ENCODE results near the gene GLG1. TPM values are rescaled to one million over a fixed set of nuclear protein-coding genes. Genes with fewer than 3 reads are reported as not detected.

The GLG1 gene
- total and polyA plus RNA-seq, 2 donors (not counting 3 experiments of a cell fraction or from before 2014, with no cell fraction given), result 86.3 to 165 TPM

- FAIRE-seq, result no peak
- ChIA-PET POLR2A (no interaction called here), CTCF (interaction anchor here (2.1 kb wide), 1 partner anchor 14 kb away, joined by 5 read pairs; no protein-coding TSS in a partner anchor)
- Histone ChIP-seq H3K9me1 (replicated peaks; ENCODE audit: control insufficient read depth, extremely low read depth, insufficient read depth, low read length) (no peaks in the 10 kb centered on the region), H3K36me3 (ENCODE audit: control insufficient read depth in 2 of 2, extremely low read depth in 1 of 2, insufficient read depth in 2 of 2, low read length in 2 of 2) (no peaks in the 10 kb centered on the region), H3K4me1 (ENCODE audit: control insufficient read depth, extremely low read depth, insufficient read depth, low read length) (peaks cover 26% of the 10 kb centered on the region), H3K79me2 (ENCODE audit: control insufficient read depth, insufficient read depth, low read length) (peaks cover 37% of the 10 kb centered on the region), H3K27me3 (ENCODE audit: control insufficient read depth in 2 of 2, insufficient read depth in 2 of 2, low read length in 2 of 2) (no peaks in the 10 kb centered on the region), H3K9me3 (replicated peaks; ENCODE audit: control insufficient read depth, insufficient read depth, low read length) (no peaks in the 10 kb centered on the region), H3K27ac (ENCODE audit: insufficient read depth, low read depth, low read length) (no peak overlapping the region), H4K20me1 (replicated peaks; ENCODE audit: control insufficient read depth, extremely low read depth, insufficient read depth, low read length) (no peaks in the 10 kb centered on the region), H3K4me3 (replicated peaks in 1 of 3; ENCODE audit: insufficient read depth in 1 of 3, low read depth in 1 of 3, low read length in 3 of 3) (no peak overlapping the region), H2AFZ (ENCODE audit: low read depth, low read length) (peak overlapping the region; percentile 100), H3K4me2 (ENCODE audit: insufficient read depth, low read length) (no peak overlapping the region), H3K9ac (replicated peaks; ENCODE audit: extremely low read depth, insufficient read depth, low read length) (no peak overlapping the region)
- BruUV-seq (replicated peaks), result no TSS peak
- intact Hi-C loops (cut with micrococcal nuclease), result loop anchor here (2.0 to 5.0 kb wide), 3 partner anchors 106 to 311 kb away; partner anchors contain the start of gene PSMD7
- TF ChIP-seq POLR2A (IDR thresholded peaks at IDR 0.05; ENCODE audit: low read depth, low read length), result no peak
- no peak for TF ChIP-seq GATA2 (IDR thresholded peaks at IDR 0.05; ENCODE audit: insufficient read depth, insufficient read length, low read depth, low read length)
- TF ChIP-seq JUN (IDR thresholded peaks at IDR 0.05; ENCODE audit: borderline replicate concordance, insufficient read depth, insufficient read length, low read depth), result no peak
- TF ChIP-seq CTCF (IDR thresholded peaks at IDR 0.05; ENCODE audit: extremely low read depth in 1 of 2, insufficient read depth in 1 of 2, low read depth in 1 of 2, low read length in 2 of 2), result no peak
- TF ChIP-seq MYC (IDR thresholded peaks at IDR 0.05; ENCODE audit: low read depth, low read length), result no peak
- TF ChIP-seq FOS (IDR thresholded peaks at IDR 0.05; ENCODE audit: borderline replicate concordance, insufficient read depth, low read length), result no peak
- DNase-seq (ENCODE audit: low read depth, low spot score), result no peak
- dilution Hi-C loops (cut with MboI; ENCODE audit: extremely low pct_ligation_motif_present, low sequenced_read_pairs), result no loop called here
Observed at GRCh38 chr16:74607962-74608356, 1.0 kb upstream of the GLG1 start.

Measured in endothelial cell of umbilical vein (primary cell).